ENCODE data around the gene GPR61.

Gene GPR61

DNA sequence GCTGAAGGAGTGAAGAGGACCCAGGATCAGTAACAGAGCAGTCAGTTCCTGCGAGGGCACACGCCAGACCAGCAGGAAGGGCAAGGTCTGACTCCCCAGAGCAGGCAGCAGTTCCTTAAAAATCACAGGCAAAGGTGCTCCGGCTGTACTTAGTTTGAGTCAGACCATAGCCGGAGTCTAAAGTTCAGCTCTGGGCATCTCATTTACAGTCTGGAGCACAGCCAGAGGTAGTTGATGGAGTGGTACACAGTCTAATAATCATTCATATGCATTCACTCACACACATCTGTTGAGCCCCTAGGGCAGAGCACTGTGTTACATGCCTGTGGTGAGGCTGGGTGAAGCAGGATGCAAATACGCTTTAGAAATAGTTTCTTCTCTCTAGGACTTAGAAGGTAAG lies 22.8 kb upstream of the GPR61 start:
- Histone ChIP-seq H3K4me3 (ENCODE audit: low read depth, low read length) (no peak overlapping the region), H3K27ac (ENCODE audit: extremely low read depth, low read depth, low read length) (no peak overlapping the region), H3K4me1 (ENCODE audit: control insufficient read depth, insufficient read depth, low read length) (no peaks in the 10 kb centered on the region), H3K36me3 (ENCODE audit: control insufficient read depth in 2 of 2, insufficient read depth in 1 of 2, low read length in 2 of 2) (no peaks in the 10 kb centered on the region), H3K9me3 (ENCODE audit: control insufficient read depth, insufficient read depth, low read depth, low read length) (no peaks in the 10 kb centered on the region)
- ChIA-PET CTCF (interaction anchor here (18.0 to 36.3 kb wide), 2 partner anchors 16 to 22 kb away, joined by 303 to 1152 read pairs; partner anchors contain the start of genes CYB561D1 and GPR61), POLR2A (no interaction called here)
- TF ChIP-seq, protein P1, sequence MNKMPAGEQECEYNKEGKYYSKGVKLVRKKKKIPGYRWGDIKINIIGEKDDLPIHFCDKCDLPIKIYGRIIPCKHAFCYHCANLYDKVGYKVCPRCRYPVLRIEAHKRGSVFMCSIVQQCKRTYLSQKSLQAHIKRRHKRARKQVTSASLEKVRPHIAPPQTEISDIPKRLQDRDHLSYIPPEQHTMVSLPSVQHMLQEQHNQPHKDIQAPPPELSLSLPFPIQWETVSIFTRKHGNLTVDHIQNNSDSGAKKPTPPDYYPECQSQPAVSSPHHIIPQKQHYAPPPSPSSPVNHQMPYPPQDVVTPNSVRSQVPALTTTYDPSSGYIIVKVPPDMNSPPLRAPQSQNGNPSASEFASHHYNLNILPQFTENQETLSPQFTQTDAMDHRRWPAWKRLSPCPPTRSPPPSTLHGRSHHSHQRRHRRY (tag by site-specific recombination; IDR thresholded peaks at IDR 0.05) = no peak
- TF ChIP-seq ZNF426 (tag by site-specific recombination; IDR thresholded peaks at IDR 0.05) = no peak

- POLR2A ChIA-PET = no interaction called here
- H3K36me3 ChIP-seq (ENCODE audit: control insufficient read depth in 2 of 2, insufficient read depth in 1 of 2, low read length in 2 of 2) = no peaks in the 10 kb centered on the region
- H3K4me1 ChIP-seq (ENCODE audit: control insufficient read depth, insufficient read depth, low read length) = no peaks in the 10 kb centered on the region
- CTCF ChIA-PET = interaction anchor here (18.0 to 36.3 kb wide), 2 partner anchors 15 to 23 kb away, joined by 303 to 1152 read pairs; partner anchors contain the start of genes CYB561D1 and GPR61
- no peak overlapping the region for H3K27ac ChIP-seq (ENCODE audit: extremely low read depth, low read depth, low read length)
- TF ChIP-seq, protein P2, sequence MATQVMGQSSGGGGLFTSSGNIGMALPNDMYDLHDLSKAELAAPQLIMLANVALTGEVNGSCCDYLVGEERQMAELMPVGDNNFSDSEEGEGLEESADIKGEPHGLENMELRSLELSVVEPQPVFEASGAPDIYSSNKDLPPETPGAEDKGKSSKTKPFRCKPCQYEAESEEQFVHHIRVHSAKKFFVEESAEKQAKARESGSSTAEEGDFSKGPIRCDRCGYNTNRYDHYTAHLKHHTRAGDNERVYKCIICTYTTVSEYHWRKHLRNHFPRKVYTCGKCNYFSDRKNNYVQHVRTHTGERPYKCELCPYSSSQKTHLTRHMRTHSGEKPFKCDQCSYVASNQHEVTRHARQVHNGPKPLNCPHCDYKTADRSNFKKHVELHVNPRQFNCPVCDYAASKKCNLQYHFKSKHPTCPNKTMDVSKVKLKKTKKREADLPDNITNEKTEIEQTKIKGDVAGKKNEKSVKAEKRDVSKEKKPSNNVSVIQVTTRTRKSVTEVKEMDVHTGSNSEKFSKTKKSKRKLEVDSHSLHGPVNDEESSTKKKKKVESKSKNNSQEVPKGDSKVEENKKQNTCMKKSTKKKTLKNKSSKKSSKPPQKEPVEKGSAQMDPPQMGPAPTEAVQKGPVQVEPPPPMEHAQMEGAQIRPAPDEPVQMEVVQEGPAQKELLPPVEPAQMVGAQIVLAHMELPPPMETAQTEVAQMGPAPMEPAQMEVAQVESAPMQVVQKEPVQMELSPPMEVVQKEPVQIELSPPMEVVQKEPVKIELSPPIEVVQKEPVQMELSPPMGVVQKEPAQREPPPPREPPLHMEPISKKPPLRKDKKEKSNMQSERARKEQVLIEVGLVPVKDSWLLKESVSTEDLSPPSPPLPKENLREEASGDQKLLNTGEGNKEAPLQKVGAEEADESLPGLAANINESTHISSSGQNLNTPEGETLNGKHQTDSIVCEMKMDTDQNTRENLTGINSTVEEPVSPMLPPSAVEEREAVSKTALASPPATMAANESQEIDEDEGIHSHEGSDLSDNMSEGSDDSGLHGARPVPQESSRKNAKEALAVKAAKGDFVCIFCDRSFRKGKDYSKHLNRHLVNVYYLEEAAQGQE (tag by site-specific recombination; IDR thresholded peaks at IDR 0.05) = no peak
- TF ChIP-seq ZNF701 (tag by site-specific recombination; IDR thresholded peaks at IDR 0.05) = no peak
- TF ChIP-seq, protein P3, sequence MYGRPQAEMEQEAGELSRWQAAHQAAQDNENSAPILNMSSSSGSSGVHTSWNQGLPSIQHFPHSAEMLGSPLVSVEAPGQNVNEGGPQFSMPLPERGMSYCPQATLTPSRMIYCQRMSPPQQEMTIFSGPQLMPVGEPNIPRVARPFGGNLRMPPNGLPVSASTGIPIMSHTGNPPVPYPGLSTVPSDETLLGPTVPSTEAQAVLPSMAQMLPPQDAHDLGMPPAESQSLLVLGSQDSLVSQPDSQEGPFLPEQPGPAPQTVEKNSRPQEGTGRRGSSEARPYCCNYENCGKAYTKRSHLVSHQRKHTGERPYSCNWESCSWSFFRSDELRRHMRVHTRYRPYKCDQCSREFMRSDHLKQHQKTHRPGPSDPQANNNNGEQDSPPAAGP (tag by site-specific recombination; IDR thresholded peaks at IDR 0.05) = no peak
- TF ChIP-seq ZNF223 (tag by site-specific recombination; IDR thresholded peaks at IDR 0.05) = no peak
- no peak for TF ChIP-seq ZNF221 (tag by site-specific recombination; IDR thresholded peaks at IDR 0.05; ENCODE audit: borderline replicate concordance)
- TF ChIP-seq, protein P4, sequence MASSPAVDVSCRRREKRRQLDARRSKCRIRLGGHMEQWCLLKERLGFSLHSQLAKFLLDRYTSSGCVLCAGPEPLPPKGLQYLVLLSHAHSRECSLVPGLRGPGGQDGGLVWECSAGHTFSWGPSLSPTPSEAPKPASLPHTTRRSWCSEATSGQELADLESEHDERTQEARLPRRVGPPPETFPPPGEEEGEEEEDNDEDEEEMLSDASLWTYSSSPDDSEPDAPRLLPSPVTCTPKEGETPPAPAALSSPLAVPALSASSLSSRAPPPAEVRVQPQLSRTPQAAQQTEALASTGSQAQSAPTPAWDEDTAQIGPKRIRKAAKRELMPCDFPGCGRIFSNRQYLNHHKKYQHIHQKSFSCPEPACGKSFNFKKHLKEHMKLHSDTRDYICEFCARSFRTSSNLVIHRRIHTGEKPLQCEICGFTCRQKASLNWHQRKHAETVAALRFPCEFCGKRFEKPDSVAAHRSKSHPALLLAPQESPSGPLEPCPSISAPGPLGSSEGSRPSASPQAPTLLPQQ (tag by site-specific recombination; IDR thresholded peaks at IDR 0.05) = no peak
- TF ChIP-seq ZNF311 (tag by site-specific recombination; IDR thresholded peaks at IDR 0.05; ENCODE audit: borderline replicate concordance) = no peak
- TF ChIP-seq ZNF791 (tag by site-specific recombination; IDR thresholded peaks at IDR 0.05) = no peak
- TF ChIP-seq ZEB2 (tag by site-specific recombination; IDR thresholded peaks at IDR 0.05) = no peak
- TF ChIP-seq ZNF629 (tag by site-specific recombination; IDR thresholded peaks at IDR 0.05) = no peak
- TF ChIP-seq ZNF423 (tag by site-specific recombination; IDR thresholded peaks at IDR 0.05) = no peak
- TF ChIP-seq ZNF157 (tag by site-specific recombination; IDR thresholded peaks at IDR 0.05) = no peak
- no peak for TF ChIP-seq ZNF473 (tag by site-specific recombination; IDR thresholded peaks at IDR 0.05)
- H3K9me3 ChIP-seq (ENCODE audit: control insufficient read depth, insufficient read depth, low read depth, low read length) = no peaks in the 10 kb centered on the region
- H3K4me3 ChIP-seq (ENCODE audit: low read depth, low read length) = no peak overlapping the region
Measured at GRCh38 chr1:109517337-109517736, 22.3 kb upstream of the GPR61 start.
